DND-41 (cell line): ENCODE data around the gene CHAC1.

ENCODE experiments used
- CTCF ChIP-seq: IDR thresholded peaks from 2 replicates; pipeline ENCODE4 v1.5.1; 2012; ENCODE audit warnings: borderline replicate concordance, low read length, moderate library complexity, mild to moderate bottlenecking; ENCODE audit not compliant: poor library complexity, severe bottlenecking; ENCODE audit errors: extremely low read depth
- EZH2 ChIP-seq: IDR thresholded peaks from 3 replicates; pipeline ENCODE4 v1.6.1; 2012; ENCODE audit warnings: borderline replicate concordance, low read depth, mild to moderate bottlenecking, moderate library complexity, low read length, inconsistent platforms; ENCODE audit not compliant: severe bottlenecking

DNA sequence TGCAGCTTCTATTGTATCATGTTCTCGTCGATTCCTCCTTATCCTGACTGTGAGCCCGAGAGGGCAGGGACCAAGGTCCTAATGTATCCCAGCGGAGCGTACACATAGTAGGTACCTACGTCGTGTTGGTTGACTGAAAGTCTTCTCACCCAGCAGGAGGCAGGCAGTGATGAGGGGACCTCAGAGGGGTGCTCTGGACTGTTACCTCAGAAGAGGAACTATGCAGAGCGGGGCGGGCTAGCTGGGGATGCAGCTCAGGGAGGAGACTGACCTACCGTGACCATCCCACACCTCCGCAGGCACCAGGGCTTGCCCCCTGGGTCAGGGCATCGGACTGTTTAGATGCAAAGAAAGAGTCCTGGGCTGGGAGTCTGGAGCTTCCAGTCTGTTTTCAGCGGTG is 11.4 kb downstream of the CHAC1 start:
- TF ChIP-seq CTCF (no peak), EZH2 (no peak)
